Adipocyte (in vitro differentiated cells): Measurements from ENCODE around the gene GRIN3A.

Experiments
- DNase-seq: peaks from one replicate; pipeline ENCODE4 v3.0.0-alpha.2; 2015; ENCODE audit warnings: low read depth
- H3K27me3 ChIP-seq: replicated peaks from 2 replicates; pipeline ENCODE4 v1.7.0; 2013; ENCODE audit warnings: mild to moderate bottlenecking, low read length, moderate library complexity; ENCODE audit not compliant: control insufficient read depth, insufficient read depth
- H3K36me3 ChIP-seq: 2 replicates; pipeline ENCODE4 v1.7.0; 2013; ENCODE audit warnings: low read length, mild to moderate bottlenecking, moderate library complexity; ENCODE audit not compliant: control insufficient read depth, insufficient read depth, severe bottlenecking
- H3K4me1 ChIP-seq: 2 replicates; pipeline ENCODE4 v1.7.0; 2013; ENCODE audit warnings: mild to moderate bottlenecking, low read length, moderate library complexity; ENCODE audit not compliant: control insufficient read depth, insufficient read depth
- H3K4me3 ChIP-seq: 2 replicates; pipeline ENCODE4 v1.7.0; 2013; ENCODE audit warnings: mild to moderate bottlenecking, low read length, moderate library complexity
- H3K9ac ChIP-seq: 2 replicates; pipeline ENCODE4 v1.7.0; 2013; ENCODE audit warnings: mild to moderate bottlenecking, low read length, moderate library complexity
- H3K9me3 ChIP-seq: 2 replicates; pipeline ENCODE4 v1.7.0; 2013; ENCODE audit warnings: mild to moderate bottlenecking, low read length, moderate library complexity; ENCODE audit not compliant: control insufficient read depth

Gene GRIN3A

GRCh38 chr9:101536938-101537337 lies 201.5 kb downstream of the GRIN3A start:
- peak; percentile 31 for DNase-seq
- no peak overlapping the region for H3K9ac ChIP-seq
- peak overlapping the region; percentile 2 for H3K4me3 ChIP-seq
- peaks cover 22% of the 10 kb centered on the region for H3K4me1 ChIP-seq
- peaks cover 59% of the 10 kb centered on the region for H3K36me3 ChIP-seq
- no peaks in the 10 kb centered on the region for H3K9me3 ChIP-seq
- no peaks in the 10 kb centered on the region for H3K27me3 ChIP-seq

- Histone ChIP-seq H3K36me3 (peaks cover 53% of the 10 kb centered on the region), H3K4me3 (peak overlapping the region; percentile 2)
Measured at GRCh38 chr9:101536351-101536750, 202.1 kb downstream of the GRIN3A start.

GRCh38 chr9:101533334-101534204 lies 204.9 kb downstream of the GRIN3A start, which contains the start of gene RNF20:
RNF20 (plus strand) TSS chr9:101533853; CDS start chr9:101535424, 1,571 bp downstream.
- Histone ChIP-seq H3K4me3 (peak within 1 kb of the TSS; percentile 96), H3K36me3 (peaks cover 26% of the 10 kb centered on the region)
- DNase-seq: peak; percentile 100

More at GRCh38 chr9:101536351-101536750, 202.1 kb downstream of the GRIN3A start:
- peaks cover 22% of the 10 kb centered on the region for H3K4me1 ChIP-seq
- DNase-seq: peak; percentile 29
- no peaks in the 10 kb centered on the region for H3K9me3 ChIP-seq
- H3K9ac ChIP-seq: no peak overlapping the region
- no peaks in the 10 kb centered on the region for H3K27me3 ChIP-seq

DNA sequence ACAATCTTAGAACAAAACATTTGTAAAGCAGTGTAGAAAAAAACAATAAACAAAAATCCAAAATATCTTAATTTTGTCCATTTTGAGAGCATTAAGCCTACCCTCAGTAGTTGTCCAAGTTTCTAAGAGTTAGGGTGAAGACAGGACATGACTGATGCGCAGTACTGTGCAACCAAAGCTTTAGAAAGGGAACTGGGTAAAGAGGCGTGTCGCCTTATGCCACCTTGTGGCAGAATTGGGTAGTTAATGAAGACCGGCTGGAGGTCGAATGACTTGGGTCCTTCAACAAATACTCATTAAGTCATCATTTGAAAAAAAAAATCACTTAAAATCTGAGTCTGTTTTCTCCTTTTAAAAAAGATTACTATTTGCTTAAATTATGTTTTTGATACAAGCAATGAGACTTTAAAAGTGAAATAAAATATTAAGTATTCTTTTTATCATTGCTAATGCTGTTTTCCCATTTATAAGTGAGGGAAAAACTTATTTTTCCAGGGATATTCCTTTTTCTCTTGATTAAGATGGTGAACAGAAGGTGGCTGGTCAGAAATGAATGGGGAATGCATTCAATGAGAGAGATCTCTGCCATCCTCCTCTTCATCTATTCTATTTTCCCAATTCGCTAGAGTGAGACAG lies 208.3 kb downstream of the GRIN3A start:
- peak; percentile 94 for DNase-seq

More at GRCh38 chr9:101533334-101534204, 204.9 kb downstream of the GRIN3A start, which contains the start of gene RNF20:
- Histone ChIP-seq H3K9ac (peak within 1 kb of the TSS; percentile 92), H3K9me3 (no peaks in the 10 kb centered on the region), H3K4me1 (peaks cover 22% of the 10 kb centered on the region), H3K27me3 (no peaks in the 10 kb centered on the region)

GRCh38 chr9:101528015-101528414 lies 210.4 kb downstream of the GRIN3A start:
- Histone ChIP-seq H3K4me1 (peaks cover 3% of the 10 kb centered on the region), H3K4me3 (no peak overlapping the region), H3K9ac (no peak overlapping the region), H3K36me3 (no peaks in the 10 kb centered on the region), H3K9me3 (no peaks in the 10 kb centered on the region), H3K27me3 (no peaks in the 10 kb centered on the region)
- DNase-seq: no peak

More for the DNA sequence above, 208.3 kb downstream of the GRIN3A start:
- Histone ChIP-seq H3K27me3 (no peaks in the 10 kb centered on the region), H3K9me3 (no peaks in the 10 kb centered on the region), H3K4me1 (peaks cover 10% of the 10 kb centered on the region), H3K36me3 (peaks cover under 1% of the 10 kb centered on the region), H3K4me3 (no peak overlapping the region), H3K9ac (no peak overlapping the region)

GRCh38 chr9:101527066-101527465 lies 211.4 kb downstream of the GRIN3A start:
- no peaks in the 10 kb centered on the region for H3K9me3 ChIP-seq
- no peaks in the 10 kb centered on the region for H3K36me3 ChIP-seq
- DNase-seq: peak; percentile 5
- H3K4me3 ChIP-seq: no peak overlapping the region
- H3K4me1 ChIP-seq: no peaks in the 10 kb centered on the region
- H3K27me3 ChIP-seq: no peaks in the 10 kb centered on the region
- H3K9ac ChIP-seq: no peak overlapping the region

DNA sequence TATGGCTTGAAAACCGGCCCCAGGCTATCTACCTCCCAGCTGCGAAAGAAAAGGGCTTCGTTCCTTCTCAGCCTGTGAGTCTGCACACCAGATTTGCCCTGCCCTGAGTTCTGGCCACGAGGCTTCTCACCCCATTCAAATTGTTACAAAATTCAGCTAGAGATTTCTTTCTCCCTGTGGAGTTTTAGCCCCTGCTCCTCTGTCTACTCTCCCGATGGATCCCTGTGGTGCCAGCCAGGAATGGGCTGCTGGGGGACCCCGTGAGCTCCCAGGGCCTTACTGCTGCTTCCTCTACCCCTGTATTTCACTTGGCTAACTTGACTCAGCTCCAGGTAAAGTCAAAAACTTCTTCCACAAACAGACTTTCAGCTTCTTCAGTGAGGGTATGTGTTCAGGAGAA lies 214.1 kb downstream of the GRIN3A start:
- no peaks in the 10 kb centered on the region for H3K36me3 ChIP-seq
- H3K4me3 ChIP-seq: no peak overlapping the region
- H3K4me1 ChIP-seq: no peaks in the 10 kb centered on the region
- no peak overlapping the region for H3K9ac ChIP-seq
- no peak for DNase-seq
- H3K9me3 ChIP-seq: no peaks in the 10 kb centered on the region
- H3K27me3 ChIP-seq: no peaks in the 10 kb centered on the region
